GM12878 (cell line): ENCODE measurements around the gene NTM. TPM values are rescaled to one million over a fixed set of nuclear protein-coding genes. Genes with fewer than 3 reads are reported as not detected.
A peak's percentile ranks its signal among the peaks of the same experiment; 100 is the strongest.

Source experiments
- ATAC-seq: fragments of 200-7000 bp; cut with Tn5 transposase; 3 replicates; pipeline ENCODE4 v1.9.1; 2020; ENCODE audit warnings: mild to moderate bottlenecking, moderate library complexity
- BruUV-seq: library from RNA; stranded (reverse); fragments of 400-500 nt; replicated peaks from 2 replicates; lab custom pipeline; 2021; lab: Mats Ljungman, UMichigan
- CTCF ChIA-PET: fragments of 300-600 bp; sonication (Branson Sonifier 250); formaldehyde crosslinking; extraction: SDS; loops from one replicate; lab custom pipeline; 2021; ENCODE audit warnings: inconsistent platforms; lab: Yijun Ruan, JAX
- POLR2A ChIA-PET: fragments of 350-600 bp; formaldehyde crosslinking; extraction: SDS; loops from one replicate; lab custom pipeline; 2021; ENCODE audit warnings: inconsistent platforms; lab: Charles Lee
- RAD21 ChIA-PET: fragments of 300-600 bp; sonication (Branson Sonifier 250); formaldehyde crosslinking; loops from one replicate; lab custom pipeline; 2023; ENCODE audit warnings: antibody characterized with exemption; ENCODE audit not compliant: unreplicated experiment; lab: Charles Lee
- SMC1A ChIA-PET: fragments of 300-600 bp; sonication (Branson Sonifier 250); formaldehyde crosslinking; loops from one replicate; lab custom pipeline; 2023; ENCODE audit not compliant: unreplicated experiment, uncharacterized antibody; lab: Charles Lee
- DNase-seq: peaks from one replicate; pipeline ENCODE4 v3.0.0-alpha.2; 2011; ENCODE audit warnings: low read depth, low spot score
- FAIRE-seq: peaks from 3 replicates; lab custom pipeline; 2011; peaks lifted over from hg19 to GRCh38; lab: Jason Lieb, UNC
- H2AFZ ChIP-seq: 2 replicates; pipeline ENCODE4 v1.6.0; 2011; ENCODE audit warnings: low read depth, low read length, control low read depth; ENCODE audit not compliant: control insufficient read depth
- H3K27ac ChIP-seq: 2 replicates; pipeline ENCODE4 v1.5.1; 2011; ENCODE audit warnings: control low read depth; ENCODE audit not compliant: control insufficient read depth, insufficient read depth
- H3K27me3 ChIP-seq, 2 experiments: replicated peaks in 1 of 2; 2 replicates each; pipeline versions ENCODE4 v1.6.0 to v1.6.1; 2011; ENCODE audit warnings: low read length in 1 of 2; ENCODE audit not compliant: control insufficient read depth in 2 of 2, insufficient read depth in 2 of 2
- H3K36me3 ChIP-seq, 2 experiments: 2 replicates each; pipeline ENCODE4 v1.5.1; 2011; ENCODE audit warnings: low read length in 1 of 2; ENCODE audit not compliant: control insufficient read depth in 2 of 2, insufficient read depth in 2 of 2
- H3K4me1 ChIP-seq: 2 replicates; pipeline ENCODE4 v1.6.1; 2011; ENCODE audit warnings: mild to moderate bottlenecking, low read length, moderate library complexity, mixed read lengths; ENCODE audit not compliant: control insufficient read depth, insufficient read depth
- H3K4me2 ChIP-seq: 2 replicates; pipeline ENCODE4 v1.6.0; 2011; ENCODE audit warnings: control low read depth; ENCODE audit not compliant: control insufficient read depth, insufficient read depth
- H3K4me3 ChIP-seq: fragments of 200-600 bp; sonication (generic); 2 replicates; pipeline ENCODE4 v1.5.1; 2016
- H3K79me2 ChIP-seq: 2 replicates; pipeline ENCODE4 v1.6.0; 2011; ENCODE audit warnings: low read length; ENCODE audit not compliant: control insufficient read depth, insufficient read depth
- H3K9ac ChIP-seq: 2 replicates; pipeline ENCODE4 v1.8.0; 2011; ENCODE audit warnings: low read length, control low read depth, mixed read lengths; ENCODE audit not compliant: control insufficient read depth, insufficient read depth
- H3K9me3 ChIP-seq: replicated peaks from 3 replicates; pipeline ENCODE4 v1.5.1; 2011; ENCODE audit warnings: mild to moderate bottlenecking, low read length; ENCODE audit not compliant: control insufficient read depth, insufficient read depth
- H4K20me1 ChIP-seq: 2 replicates; pipeline ENCODE4 v1.6.0; 2011; ENCODE audit not compliant: control insufficient read depth, insufficient read depth
- CBX5 ChIP-seq: sonication (generic); IDR thresholded peaks from 2 replicates; pipeline ENCODE4 v1.6.1; 2016; ENCODE audit warnings: low read depth, moderate library complexity, mild to moderate bottlenecking, inconsistent platforms
- EGR1 ChIP-seq, 2 experiments: IDR thresholded peaks; 1 replicate in 1 of 2; 2 replicates in 1 of 2; pipeline ENCODE4 v1.6.1; 2011 to 2012; ENCODE audit warnings: low read depth in 2 of 2, low read length in 2 of 2, borderline replicate concordance in 1 of 2, mild to moderate bottlenecking in 1 of 2, moderate library complexity in 1 of 2
- MEF2A ChIP-seq: IDR thresholded peaks from 2 replicates; pipeline ENCODE4 v1.6.1; 2011; ENCODE audit warnings: low read depth, mild to moderate bottlenecking, low read length, moderate library complexity; ENCODE audit not compliant: insufficient read depth
- NRF1 ChIP-seq: conservative IDR thresholded peaks from 2 replicates; pipeline ENCODE4 v1.6.1; 2011; ENCODE audit warnings: mild to moderate bottlenecking, low read depth, low read length, improper control_type of control experiment
- POLR2AphosphoS5 ChIP-seq: IDR thresholded peaks from 2 replicates; pipeline ENCODE4 v1.6.1; 2011; ENCODE audit warnings: mild to moderate bottlenecking, low read length, inconsistent platforms
- RB1 ChIP-seq: fragments of 450-650 bp; formaldehyde crosslinking; IDR thresholded peaks from 2 replicates; pipeline ENCODE4 v1.6.1; 2017; ENCODE audit warnings: mild to moderate bottlenecking, borderline replicate concordance
- ZNF24 ChIP-seq: fragments of 450-650 bp; IDR thresholded peaks from 2 replicates; pipeline ENCODE4 v1.6.1; 2017; ENCODE audit warnings: antibody characterized with exemption, mild to moderate bottlenecking
- WGBS: methylation state at CpG from one replicate; pipeline ENCODE4 v1.1.6; 2016; ENCODE audit warnings: low lambda C conversion rate; ENCODE audit not compliant: insufficient replicate concordance, insufficient coverage; ENCODE audit errors: missing lambda C conversion rate; 5-methylcytosine and 5-hydroxymethylcytosine counted together
- in situ Hi-C: fragments of 300-500 bp; cut with MboI; formaldehyde crosslinking; loops from 9 replicates; pipeline ENCODE4 v1.14.3; 2018; ENCODE audit warnings: mixed read lengths
- intact Hi-C: fragments of 100-400 bp; cut with micrococcal nuclease; formaldehyde crosslinking; loops from one replicate; pipeline ENCODE4 v1.14.2; 2022; ENCODE audit not compliant: unreplicated experiment
- polyA plus RNA-seq, 11 experiments: library from polyadenylated mRNA; depleted of rRNA in 4 of 11; unstranded in 6 of 11; stranded (reverse) in 5 of 11; fragments of >200 nt; fragmentation: Nextera tagmentation in 4 of 11; fragmentation: Illumina TruSeq in 1 of 11; extraction: Ambion mirVana in 4 of 11; extraction: Trizol in 1 of 11; gene quantifications; 1 replicate in 1 of 11; 2 replicates in 10 of 11; pipeline versions ENCODE4 v1.2.1 to v1.2.3, GENCODE V29; 2011 to 2016; ENCODE audit warnings: inconsistent platforms in 2 of 11, missing spikeins in 2 of 11, low read depth in 1 of 11
- total RNA-seq, 4 experiments: library from RNA; depleted of rRNA in 3 of 4; stranded (reverse); fragments of >200 nt in 3 of 4; fragmentation: Illumina TruSeq in 1 of 4; extraction: Trizol in 1 of 4; gene quantifications; 2 replicates each; pipeline versions ENCODE4 v1.2.1 to v1.2.3, GENCODE V29; 2013 to 2021
- TF ChIP-seq, protein P1 (sequence below): IDR thresholded peaks from 2 replicates; pipeline ENCODE4 v1.6.1; 2012; ENCODE audit warnings: improper control_type of control experiment, low read depth, low read length; ENCODE audit not compliant: insufficient replicate concordance
- TF ChIP-seq, protein P2 (sequence below): IDR thresholded peaks from 2 replicates; pipeline ENCODE4 v1.6.1; 2012; ENCODE audit warnings: mild to moderate bottlenecking, low read depth, low read length

Gene NTM
- total and polyA plus RNA-seq, 10 of the 15 experiments (the other 5 are each of a cell fraction or from before 2014, with no cell fraction given): not detected

DNA sequence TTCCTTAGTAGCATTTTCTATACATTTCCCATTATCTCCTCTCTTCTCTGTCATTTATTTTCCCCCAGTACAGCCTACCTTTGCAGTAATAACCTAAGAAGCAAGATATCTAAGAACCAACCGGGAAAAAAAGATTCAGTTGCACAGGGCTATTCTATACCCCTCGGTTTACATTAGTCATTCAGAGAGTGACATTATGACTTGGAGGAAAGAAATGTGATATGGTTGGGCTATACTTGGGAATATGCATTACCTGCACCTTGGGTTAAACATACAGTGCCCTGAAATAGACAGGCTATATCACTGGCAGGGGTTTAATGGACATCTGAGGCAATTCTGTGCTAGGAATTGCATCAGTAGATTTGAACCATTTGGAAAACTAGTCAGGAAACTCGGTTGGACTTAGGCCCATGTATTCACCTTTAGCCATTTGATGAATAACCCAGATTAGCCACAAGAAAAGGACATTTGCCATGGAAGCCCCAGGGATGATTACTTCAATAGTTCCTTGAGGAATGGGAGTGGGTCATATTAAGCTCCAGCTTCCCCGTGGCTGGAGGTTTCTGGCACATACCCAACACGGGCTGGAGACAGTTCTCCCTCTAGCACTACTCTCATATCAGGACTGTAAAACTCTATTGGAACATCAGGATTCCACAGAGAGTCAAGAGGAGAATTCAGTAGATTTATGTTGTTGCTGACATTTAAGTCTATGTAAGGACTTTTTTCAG lies 973.2 kb downstream of the NTM start (continued):
- no peak for TF ChIP-seq NRF1
- TF ChIP-seq ZNF24: no peak
- no peak for TF ChIP-seq CBX5
- TF ChIP-seq MEF2A: peak; percentile 49; the same call in 1 of the 2 replicates

DNA sequence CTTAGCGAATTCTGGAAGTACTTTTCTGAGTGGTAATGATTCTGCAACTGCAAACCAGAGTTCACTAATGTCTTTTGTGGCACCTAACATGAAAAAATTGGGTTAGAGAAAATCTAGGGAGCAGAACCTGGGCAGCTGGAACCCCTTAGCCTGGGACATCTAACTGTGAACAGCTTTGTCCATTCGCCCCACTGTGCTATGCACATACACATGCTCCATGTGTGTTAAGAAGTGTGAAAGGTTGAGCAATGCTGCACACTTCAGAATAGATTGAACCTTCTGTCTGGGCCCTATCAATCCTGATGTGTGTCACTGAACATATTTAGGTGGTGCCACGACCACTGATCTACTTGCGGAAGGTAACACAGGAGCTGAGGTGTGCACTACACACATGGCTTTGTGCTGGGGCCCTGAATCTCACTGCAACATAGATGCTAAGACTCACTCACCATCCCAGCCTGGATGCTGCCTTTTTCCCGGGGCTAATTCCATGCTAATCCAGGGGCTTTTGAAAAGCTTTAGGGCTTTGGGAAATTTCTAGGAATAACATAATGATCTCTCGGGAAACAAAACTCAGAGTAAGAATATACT lies 976.2 kb downstream of the NTM start:
- Histone ChIP-seq H3K9ac (no peak overlapping the region), H3K36me3 (no peaks in the 10 kb centered on the region), H3K4me3 (no peak overlapping the region), H3K79me2 (no peaks in the 10 kb centered on the region), H3K27ac (no peak overlapping the region), H4K20me1 (no peaks in the 10 kb centered on the region), H3K27me3 (no peaks in the 10 kb centered on the region), H3K4me1 (peaks cover 22% of the 10 kb centered on the region; the same call in 1 of the 2 replicates), H3K9me3 (no peaks in the 10 kb centered on the region), H3K4me2 (no peak overlapping the region), H2AFZ (no peak overlapping the region)
- CTCF ChIA-PET: no interaction called here
- ATAC-seq (no peak), FAIRE-seq (no peak), DNase-seq (no peak)
- intact Hi-C loops: no loop called here
- SMC1A ChIA-PET: interaction anchor here (1.5 to 2.9 kb wide), 2 partner anchors 10 to 13 kb away, joined by 3 to 9 read pairs; no protein-coding TSS in a partner anchor
- RAD21 ChIA-PET: no interaction called here
- 56% methylated on average over 6 of the region's 6 CpGs for WGBS
- BruUV-seq: no TSS peak
- POLR2A ChIA-PET: no interaction called here
- in situ Hi-C loops: no loop called here
- TF ChIP-seq RB1 (no peak), EGR1 (IDR thresholded peaks at IDR 0.05; ENCODE audit: borderline replicate concordance in 1 of 2, low read depth in 2 of 2, low read length in 2 of 2) (no peak), POLR2AphosphoS5 (no peak), MEF2A (no peak)
- TF ChIP-seq, protein P1, sequence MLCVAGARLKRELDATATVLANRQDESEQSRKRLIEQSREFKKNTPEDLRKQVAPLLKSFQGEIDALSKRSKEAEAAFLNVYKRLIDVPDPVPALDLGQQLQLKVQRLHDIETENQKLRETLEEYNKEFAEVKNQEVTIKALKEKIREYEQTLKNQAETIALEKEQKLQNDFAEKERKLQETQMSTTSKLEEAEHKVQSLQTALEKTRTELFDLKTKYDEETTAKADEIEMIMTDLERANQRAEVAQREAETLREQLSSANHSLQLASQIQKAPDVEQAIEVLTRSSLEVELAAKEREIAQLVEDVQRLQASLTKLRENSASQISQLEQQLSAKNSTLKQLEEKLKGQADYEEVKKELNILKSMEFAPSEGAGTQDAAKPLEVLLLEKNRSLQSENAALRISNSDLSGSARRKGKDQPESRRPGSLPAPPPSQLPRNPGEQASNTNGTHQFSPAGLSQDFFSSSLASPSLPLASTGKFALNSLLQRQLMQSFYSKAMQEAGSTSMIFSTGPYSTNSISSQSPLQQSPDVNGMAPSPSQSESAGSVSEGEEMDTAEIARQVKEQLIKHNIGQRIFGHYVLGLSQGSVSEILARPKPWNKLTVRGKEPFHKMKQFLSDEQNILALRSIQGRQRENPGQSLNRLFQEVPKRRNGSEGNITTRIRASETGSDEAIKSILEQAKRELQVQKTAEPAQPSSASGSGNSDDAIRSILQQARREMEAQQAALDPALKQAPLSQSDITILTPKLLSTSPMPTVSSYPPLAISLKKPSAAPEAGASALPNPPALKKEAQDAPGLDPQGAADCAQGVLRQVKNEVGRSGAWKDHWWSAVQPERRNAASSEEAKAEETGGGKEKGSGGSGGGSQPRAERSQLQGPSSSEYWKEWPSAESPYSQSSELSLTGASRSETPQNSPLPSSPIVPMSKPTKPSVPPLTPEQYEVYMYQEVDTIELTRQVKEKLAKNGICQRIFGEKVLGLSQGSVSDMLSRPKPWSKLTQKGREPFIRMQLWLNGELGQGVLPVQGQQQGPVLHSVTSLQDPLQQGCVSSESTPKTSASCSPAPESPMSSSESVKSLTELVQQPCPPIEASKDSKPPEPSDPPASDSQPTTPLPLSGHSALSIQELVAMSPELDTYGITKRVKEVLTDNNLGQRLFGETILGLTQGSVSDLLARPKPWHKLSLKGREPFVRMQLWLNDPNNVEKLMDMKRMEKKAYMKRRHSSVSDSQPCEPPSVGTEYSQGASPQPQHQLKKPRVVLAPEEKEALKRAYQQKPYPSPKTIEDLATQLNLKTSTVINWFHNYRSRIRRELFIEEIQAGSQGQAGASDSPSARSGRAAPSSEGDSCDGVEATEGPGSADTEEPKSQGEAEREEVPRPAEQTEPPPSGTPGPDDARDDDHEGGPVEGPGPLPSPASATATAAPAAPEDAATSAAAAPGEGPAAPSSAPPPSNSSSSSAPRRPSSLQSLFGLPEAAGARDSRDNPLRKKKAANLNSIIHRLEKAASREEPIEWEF: no peak
- TF ChIP-seq, protein P2, sequence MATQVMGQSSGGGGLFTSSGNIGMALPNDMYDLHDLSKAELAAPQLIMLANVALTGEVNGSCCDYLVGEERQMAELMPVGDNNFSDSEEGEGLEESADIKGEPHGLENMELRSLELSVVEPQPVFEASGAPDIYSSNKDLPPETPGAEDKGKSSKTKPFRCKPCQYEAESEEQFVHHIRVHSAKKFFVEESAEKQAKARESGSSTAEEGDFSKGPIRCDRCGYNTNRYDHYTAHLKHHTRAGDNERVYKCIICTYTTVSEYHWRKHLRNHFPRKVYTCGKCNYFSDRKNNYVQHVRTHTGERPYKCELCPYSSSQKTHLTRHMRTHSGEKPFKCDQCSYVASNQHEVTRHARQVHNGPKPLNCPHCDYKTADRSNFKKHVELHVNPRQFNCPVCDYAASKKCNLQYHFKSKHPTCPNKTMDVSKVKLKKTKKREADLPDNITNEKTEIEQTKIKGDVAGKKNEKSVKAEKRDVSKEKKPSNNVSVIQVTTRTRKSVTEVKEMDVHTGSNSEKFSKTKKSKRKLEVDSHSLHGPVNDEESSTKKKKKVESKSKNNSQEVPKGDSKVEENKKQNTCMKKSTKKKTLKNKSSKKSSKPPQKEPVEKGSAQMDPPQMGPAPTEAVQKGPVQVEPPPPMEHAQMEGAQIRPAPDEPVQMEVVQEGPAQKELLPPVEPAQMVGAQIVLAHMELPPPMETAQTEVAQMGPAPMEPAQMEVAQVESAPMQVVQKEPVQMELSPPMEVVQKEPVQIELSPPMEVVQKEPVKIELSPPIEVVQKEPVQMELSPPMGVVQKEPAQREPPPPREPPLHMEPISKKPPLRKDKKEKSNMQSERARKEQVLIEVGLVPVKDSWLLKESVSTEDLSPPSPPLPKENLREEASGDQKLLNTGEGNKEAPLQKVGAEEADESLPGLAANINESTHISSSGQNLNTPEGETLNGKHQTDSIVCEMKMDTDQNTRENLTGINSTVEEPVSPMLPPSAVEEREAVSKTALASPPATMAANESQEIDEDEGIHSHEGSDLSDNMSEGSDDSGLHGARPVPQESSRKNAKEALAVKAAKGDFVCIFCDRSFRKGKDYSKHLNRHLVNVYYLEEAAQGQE: no peak
